GM23248 (cell line): ENCODE results near the gene EPX. TPM values are rescaled to one million over a fixed set of nuclear protein-coding genes. Genes with fewer than 3 reads are reported as not detected.

Experiments
- DNase-seq: peaks from one replicate; pipeline ENCODE4 v3.0.0-alpha.2; 2015
- H2AFZ ChIP-seq: fragments of 200-600 bp; sonication (generic); 2 replicates; pipeline ENCODE4 v1.6.1; 2016; ENCODE audit warnings: antibody characterized with exemption
- H3F3A ChIP-seq: fragments of 200-600 bp; sonication (generic); 2 replicates; pipeline ENCODE4 v1.6.1; 2016; ENCODE audit warnings: mild to moderate bottlenecking, antibody characterized with exemption, mixed run types; ENCODE audit not compliant: insufficient read depth
- H3K27ac ChIP-seq: fragments of 200-600 bp; sonication (generic); 2 replicates; pipeline ENCODE4 v1.5.1; 2016; ENCODE audit warnings: mild to moderate bottlenecking
- H3K27me3 ChIP-seq: fragments of 200-600 bp; sonication (generic); replicated peaks from 2 replicates; pipeline ENCODE4 v1.6.1; 2016; ENCODE audit warnings: mild to moderate bottlenecking; ENCODE audit not compliant: insufficient read depth
- H3K36me3 ChIP-seq: fragments of 200-600 bp; sonication (generic); 2 replicates; pipeline ENCODE4 v1.6.1; 2016; ENCODE audit warnings: low read depth, mild to moderate bottlenecking
- H3K4me1 ChIP-seq: fragments of 200-600 bp; sonication (generic); 2 replicates; pipeline ENCODE4 v1.6.1; 2016; ENCODE audit warnings: mild to moderate bottlenecking; ENCODE audit not compliant: insufficient read depth
- H3K4me2 ChIP-seq: fragments of 200-600 bp; sonication (generic); one replicate; pipeline ENCODE4 v1.6.1; 2016; ENCODE audit warnings: mild to moderate bottlenecking; ENCODE audit not compliant: unreplicated experiment
- H3K4me3 ChIP-seq: fragments of 200-600 bp; sonication (generic); 2 replicates; pipeline ENCODE4 v1.5.1; 2016; ENCODE audit warnings: mild to moderate bottlenecking
- H3K79me2 ChIP-seq: fragments of 200-600 bp; sonication (generic); 2 replicates; pipeline ENCODE4 v1.6.1; 2016; ENCODE audit warnings: mild to moderate bottlenecking; ENCODE audit not compliant: insufficient read depth
- H3K9ac ChIP-seq: fragments of 200-600 bp; sonication (generic); 2 replicates; pipeline ENCODE4 v1.6.1; 2016; ENCODE audit warnings: mild to moderate bottlenecking
- H3K9me2 ChIP-seq: fragments of 200-600 bp; sonication (generic); 2 replicates; pipeline ENCODE4 v1.6.1; 2016; ENCODE audit warnings: mixed run types, mild to moderate bottlenecking, moderate library complexity; ENCODE audit not compliant: insufficient read depth
- H3K9me3 ChIP-seq: fragments of 200-600 bp; sonication (generic); one replicate; pipeline ENCODE4 v1.6.1; 2017; ENCODE audit warnings: low read depth
- H4K20me1 ChIP-seq: fragments of 200-600 bp; sonication (generic); 2 replicates; pipeline ENCODE4 v1.6.0; 2016; ENCODE audit not compliant: insufficient read depth
- EZH2 ChIP-seq: fragments of 200-600 bp; sonication (generic); IDR thresholded peaks from 2 replicates; pipeline ENCODE4 v1.6.1; 2018; ENCODE audit warnings: antibody characterized with exemption, mild to moderate bottlenecking; ENCODE audit not compliant: insufficient read depth, poor library complexity, severe bottlenecking
- EZH2phosphoT487 ChIP-seq: fragments of 200-600 bp; sonication (generic); IDR thresholded peaks from 2 replicates; pipeline ENCODE4 v1.6.1; 2018; ENCODE audit warnings: antibody characterized with exemption, moderate library complexity, mild to moderate bottlenecking, low read depth; ENCODE audit not compliant: insufficient read depth
- WGBS, 2 experiments: methylation state at CpG; one replicate each; pipeline ENCODE4 v1.1.6; 2015 to 2017; ENCODE audit warnings: low lambda C conversion rate in 2 of 2, low coverage in 1 of 2; ENCODE audit errors: missing lambda C conversion rate in 2 of 2; 5-methylcytosine and 5-hydroxymethylcytosine counted together
- in situ Hi-C: fragments of 300-500 bp; cut with MboI; formaldehyde crosslinking; loops from 2 replicates; pipeline ENCODE4 v1.15.0; 2020
- polyA plus RNA-seq: library from polyadenylated mRNA; unstranded; fragments of >200 nt; fragmentation: Nextera tagmentation; extraction: Ambion mirVana; gene quantifications from 2 replicates; pipeline ENCODE4 v1.2.1, GENCODE V29; 2016
- total RNA-seq: library from RNA; depleted of rRNA; stranded (reverse); fragments of >200 nt; shearing (Covaris generic); gene quantifications from 2 replicates; pipeline ENCODE4 v1.2.3, GENCODE V29; 2014

The EPX gene
- total and polyA plus RNA-seq, 2 experiments from 2014 or later = not detected

DNA sequence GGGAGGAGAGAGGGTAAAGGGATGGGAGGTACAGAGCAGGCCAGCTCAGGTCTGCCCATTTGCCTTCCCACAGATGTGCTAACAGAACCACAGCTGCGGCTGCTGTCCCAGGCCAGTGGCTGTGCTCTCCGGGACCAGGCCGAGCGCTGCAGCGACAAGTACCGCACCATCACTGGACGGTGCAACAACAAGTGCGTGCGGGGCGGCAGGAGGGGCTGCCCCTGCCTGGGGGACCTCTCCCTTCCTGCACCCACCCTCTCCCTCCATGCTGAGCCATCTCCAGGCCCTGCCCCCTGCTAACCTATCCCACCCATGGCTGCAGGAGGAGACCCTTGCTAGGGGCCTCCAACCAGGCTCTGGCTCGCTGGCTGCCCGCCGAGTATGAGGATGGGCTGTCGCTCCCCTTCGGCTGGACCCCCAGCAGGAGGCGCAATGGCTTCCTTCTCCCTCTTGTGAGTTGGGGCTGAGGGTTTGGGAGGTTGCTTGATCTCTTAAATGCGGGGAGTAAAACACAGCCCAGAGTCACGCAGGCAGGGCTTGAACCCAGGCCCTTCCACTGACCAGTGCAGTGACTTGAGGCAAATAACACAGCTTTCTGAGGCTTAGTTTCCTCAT lies 1.2 kb downstream of the EPX start:
- no peaks in the 10 kb centered on the region for H4K20me1 ChIP-seq
- DNase-seq = no peak
- H3K4me2 ChIP-seq = no peak overlapping the region
- H3F3A ChIP-seq = no peaks in the 10 kb centered on the region
- H2AFZ ChIP-seq = no peak overlapping the region
- H3K9me2 ChIP-seq = no peaks in the 10 kb centered on the region
- TF ChIP-seq EZH2 (no peak), EZH2phosphoT487 (no peak)
- H3K4me3 ChIP-seq = no peak overlapping the region
- 0 out of 2 replicates have a peak, but pooled peaks cover 4% of the 10 kb centered on the region for H3K4me1 ChIP-seq
- in situ Hi-C loops = no loop called here
- H3K27me3 ChIP-seq = peaks cover 27% of the 10 kb centered on the region; the same call in 1 of the 2 replicates
- WGBS, 2 experiments = 68 to 75% methylated on average over 18 of the region's 18 CpGs
- H3K36me3 ChIP-seq = no peaks in the 10 kb centered on the region
- H3K79me2 ChIP-seq = no peaks in the 10 kb centered on the region
- no peak overlapping the region for H3K9ac ChIP-seq
- no peaks in the 10 kb centered on the region for H3K9me3 ChIP-seq
- H3K27ac ChIP-seq = no peak overlapping the region

DNA sequence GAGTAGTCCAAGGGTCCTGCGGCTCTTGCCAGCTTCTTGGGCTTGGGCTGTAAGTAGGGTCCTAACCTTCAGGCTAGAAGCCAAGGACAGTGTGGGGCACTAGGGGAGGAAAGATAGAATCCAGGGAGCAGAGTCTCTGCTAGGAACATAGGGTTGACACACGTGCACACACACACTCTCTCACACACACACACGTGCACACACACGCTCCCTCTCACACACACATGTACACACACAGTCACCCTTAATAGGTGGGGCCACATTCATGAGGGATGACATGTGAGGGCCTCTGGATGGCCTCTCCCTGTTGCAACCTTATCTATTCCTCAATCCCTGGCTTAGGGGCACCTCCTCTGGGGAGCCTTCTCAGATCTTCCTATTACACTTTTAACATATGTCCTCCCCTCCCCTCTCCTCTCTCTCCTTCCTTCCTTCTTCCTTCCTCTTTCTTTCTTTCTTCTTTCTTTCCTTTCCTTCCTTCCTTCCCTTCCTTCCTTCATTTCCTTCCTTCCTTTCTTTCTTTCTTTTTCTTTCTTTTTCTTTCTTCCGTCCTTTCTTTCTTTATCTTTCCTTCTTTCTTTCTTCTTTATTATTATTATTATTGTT lies 3.1 kb downstream of the EPX start:
- Histone ChIP-seq H3K9ac (no peak overlapping the region), H2AFZ (no peak overlapping the region), H3K9me2 (no peaks in the 10 kb centered on the region), H3K9me3 (no peaks in the 10 kb centered on the region), H3K4me1 (no peaks in the 10 kb centered on the region), H3K4me2 (no peak overlapping the region), H3K36me3 (no peaks in the 10 kb centered on the region), H3K27me3 (peaks cover 27% of the 10 kb centered on the region; the same call in 1 of the 2 replicates), H3K79me2 (no peaks in the 10 kb centered on the region), H3F3A (no peaks in the 10 kb centered on the region), H3K4me3 (no peak overlapping the region), H4K20me1 (no peaks in the 10 kb centered on the region), H3K27ac (no peak overlapping the region)
- no peak for DNase-seq
- in situ Hi-C loops = no loop called here
- 46 to 54% methylated on average over 5 of the region's 5 CpGs for WGBS, 2 experiments
- no peak for TF ChIP-seq EZH2
- TF ChIP-seq EZH2phosphoT487 = no peak

DNA sequence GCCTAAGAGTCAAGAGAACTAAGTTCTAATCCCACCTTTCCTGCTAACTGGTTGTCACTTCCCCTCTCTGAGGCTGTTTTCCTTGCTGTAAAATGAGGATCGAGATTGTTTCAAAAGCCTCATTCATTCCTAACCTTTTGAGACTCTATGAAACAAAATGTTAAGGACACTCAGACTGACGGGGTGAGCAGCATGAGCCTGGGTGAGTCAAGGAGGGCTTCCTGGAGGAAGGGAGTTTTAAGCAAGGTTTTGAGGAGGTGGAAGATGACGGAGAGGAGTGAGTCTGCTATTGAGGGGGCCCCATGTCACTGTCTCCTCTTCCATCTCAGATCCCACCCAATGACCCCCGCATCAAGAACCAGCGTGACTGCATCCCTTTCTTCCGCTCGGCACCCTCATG lies 4.1 kb downstream of the EPX start:
- Histone ChIP-seq H3K9me2 (no peaks in the 10 kb centered on the region), H3K4me2 (no peak overlapping the region), H3K4me3 (no peak overlapping the region), H3K27me3 (peaks cover 27% of the 10 kb centered on the region; the same call in 1 of the 2 replicates), H3F3A (no peaks in the 10 kb centered on the region), H3K9me3 (no peaks in the 10 kb centered on the region), H4K20me1 (no peaks in the 10 kb centered on the region), H3K79me2 (no peaks in the 10 kb centered on the region), H3K4me1 (no peaks in the 10 kb centered on the region), H3K36me3 (no peaks in the 10 kb centered on the region), H3K9ac (no peak overlapping the region), H3K27ac (no peak overlapping the region), H2AFZ (no peak overlapping the region)
- no peak for TF ChIP-seq EZH2
- no peak for TF ChIP-seq EZH2phosphoT487
- no peak for DNase-seq
- 50 to 60% methylated on average over 7 of the region's 7 CpGs for WGBS, 2 experiments
- in situ Hi-C loops = no loop called here

DNA sequence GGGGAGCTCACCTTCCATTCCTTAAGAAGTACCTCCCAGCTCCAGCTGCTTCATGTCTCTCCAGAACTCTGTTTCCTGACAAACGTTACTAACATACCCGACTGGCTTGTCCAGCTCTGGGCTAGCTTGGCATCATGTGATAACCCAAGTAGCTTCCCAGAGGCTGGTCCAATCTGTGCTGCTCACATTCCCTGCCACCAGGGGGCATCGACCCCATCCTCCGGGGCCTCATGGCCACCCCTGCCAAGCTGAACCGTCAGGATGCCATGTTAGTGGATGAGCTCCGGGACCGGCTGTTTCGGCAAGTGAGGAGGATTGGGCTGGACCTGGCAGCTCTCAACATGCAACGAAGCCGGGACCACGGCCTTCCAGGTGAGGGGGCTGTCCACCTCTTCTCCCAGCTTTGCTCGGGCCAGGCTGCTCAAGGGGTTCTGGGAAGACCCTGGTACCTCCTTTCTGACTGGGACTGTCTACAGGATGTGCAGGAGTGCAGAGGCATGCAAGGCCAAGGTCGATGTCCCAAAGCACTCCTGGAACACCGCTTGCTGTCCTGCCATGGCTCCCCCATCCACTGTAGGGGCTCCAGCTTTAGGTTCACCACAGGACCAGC lies 7.6 kb downstream of the EPX start:
- in situ Hi-C loops = no loop called here
- Histone ChIP-seq H4K20me1 (no peaks in the 10 kb centered on the region), H3K9ac (no peak overlapping the region), H3K27ac (no peak overlapping the region), H2AFZ (no peak overlapping the region), H3K4me2 (no peak overlapping the region), H3K36me3 (no peaks in the 10 kb centered on the region), H3F3A (no peaks in the 10 kb centered on the region), H3K9me2 (no peaks in the 10 kb centered on the region), H3K9me3 (no peaks in the 10 kb centered on the region), H3K79me2 (no peaks in the 10 kb centered on the region), H3K4me1 (no peaks in the 10 kb centered on the region), H3K4me3 (no peak overlapping the region), H3K27me3 (peaks cover 18% of the 10 kb centered on the region; the same call in 1 of the 2 replicates)
- DNase-seq = peak; percentile 64
- TF ChIP-seq EZH2 (no peak), EZH2phosphoT487 (no peak)
- 34 to 42% methylated on average over 14 of the region's 14 CpGs for WGBS, 2 experiments
